A549 (cell line): Measurements from ENCODE around the gene TRMT1. TPM values are rescaled to one million over a fixed set of nuclear protein-coding genes. Genes with fewer than 3 reads are reported as not detected.

Source experiments
- ATAC-seq, 2 experiments: fragments of 200-7000 bp in 1 of 2; fragments of >200 bp in 1 of 2; cut with Nextera tagmentation in 1 of 2; cut with Tn5 transposase in 1 of 2; 3 replicates each; pipeline versions ENCODE4 v1.8.0 to v1.9.1; 2018 to 2020; ENCODE audit warnings: mild to moderate bottlenecking in 1 of 2, moderate library complexity in 1 of 2
- CTCF ChIA-PET: fragments of 300-600 bp; sonication (Branson Sonifier 250); formaldehyde crosslinking; extraction: SDS; loops from one replicate; lab custom pipeline; 2021; ENCODE audit warnings: antibody characterized with exemption, inconsistent platforms; lab: Yijun Ruan, JAX
- POLR2A ChIA-PET: fragments of 350-600 bp; formaldehyde crosslinking; extraction: SDS; loops from one replicate; lab custom pipeline; 2021; ENCODE audit warnings: antibody characterized with exemption, inconsistent platforms; lab: Yijun Ruan, JAX
- DNase-seq, 2 experiments: peaks; one replicate each; pipeline versions ENCODE4 v3.0.0 to v3.0.0-alpha.2; 2011 to 2016; ENCODE audit warnings: low read depth in 1 of 2, low spot score in 1 of 2
- FAIRE-seq: peaks from 2 replicates; lab custom pipeline; 2011; peaks lifted over from hg19 to GRCh38; lab: Jason Lieb, UNC
- H3K27ac ChIP-seq, 2 experiments: fragments of >200 bp; sonication (Bioruptor Twin); formaldehyde crosslinking; 3 replicates each; pipeline ENCODE4 v1.5.1; 2016 to 2017
- H3K4me1 ChIP-seq: fragments of >200 bp; sonication (Bioruptor Twin); formaldehyde crosslinking; 3 replicates; pipeline ENCODE4 v1.6.1; 2016
- H3K4me2 ChIP-seq: fragments of >200 bp; sonication (Bioruptor Twin); formaldehyde crosslinking; 3 replicates; pipeline ENCODE4 v1.6.1; 2016
- H3K4me3 ChIP-seq: fragments of >200 bp; sonication (Bioruptor Twin); formaldehyde crosslinking; 3 replicates; pipeline ENCODE4 v1.5.1; 2016
- H3K9me3 ChIP-seq: fragments of >200 bp; sonication (Bioruptor Twin); formaldehyde crosslinking; 3 replicates; pipeline ENCODE4 v1.6.1; 2016
- BCL3 ChIP-seq: fragments of >200 bp; sonication (Bioruptor Twin); formaldehyde crosslinking; IDR thresholded peaks from 3 replicates; pipeline ENCODE4 v1.6.1; 2016
- CBX2 ChIP-seq: fragments of 200-600 bp; sonication (generic); IDR thresholded peaks from 2 replicates; pipeline ENCODE4 v1.6.1; 2016; ENCODE audit warnings: low read depth, mild to moderate bottlenecking, borderline replicate concordance
- CBX8 ChIP-seq: fragments of 200-600 bp; sonication (generic); IDR thresholded peaks from 2 replicates; pipeline ENCODE4 v1.6.1; 2016
- CTCF ChIP-seq: fragments of >200 bp; sonication (Bioruptor Twin); formaldehyde crosslinking; IDR thresholded peaks from 3 replicates; pipeline ENCODE4 v1.5.1; 2016
- ESRRA ChIP-seq: fragments of 150-350 bp; IDR thresholded peaks from 2 replicates; pipeline ENCODE4 v1.6.1; 2014; ENCODE audit warnings: mild to moderate bottlenecking, low read length, borderline replicate concordance
- FOXS1 ChIP-seq: fragments of 250-450 bp; sonication (Bioruptor Pico); IDR thresholded peaks from 2 replicates; pipeline ENCODE4 v1.5.0; 2020; ENCODE audit warnings: mild to moderate bottlenecking, moderate library complexity
- HDAC2 ChIP-seq: fragments of 200-600 bp; sonication (generic); IDR thresholded peaks from 2 replicates; pipeline ENCODE4 v1.6.1; 2016
- HEYL ChIP-seq: fragments of 250-450 bp; sonication (Bioruptor Pico); IDR thresholded peaks from 2 replicates; pipeline ENCODE4 v1.8.0; 2021; ENCODE audit warnings: mild to moderate bottlenecking, moderate library complexity
- HMGXB4 ChIP-seq: fragments of 250-450 bp; sonication (Bioruptor Pico); IDR thresholded peaks from 2 replicates; pipeline ENCODE4 v1.5.0; 2021; ENCODE audit warnings: mild to moderate bottlenecking, moderate library complexity, borderline replicate concordance
- JUNB ChIP-seq: fragments of >200 bp; sonication (Bioruptor Twin); formaldehyde crosslinking; IDR thresholded peaks from 2 replicates; pipeline ENCODE4 v1.6.1; 2016
- MAFK ChIP-seq: fragments of 450-650 bp; IDR thresholded peaks from 2 replicates; pipeline ENCODE4 v1.6.1; 2014; ENCODE audit not compliant: partially characterized antibody
- MAX ChIP-seq: IDR thresholded peaks from 2 replicates; pipeline ENCODE4 v1.6.1; 2012
- NFE2L2 ChIP-seq: fragments of 150-350 bp; conservative IDR thresholded peaks from 2 replicates; pipeline ENCODE4 v1.6.1; 2014; ENCODE audit warnings: low read length
- NPAS2 ChIP-seq: fragments of 250-450 bp; sonication (Bioruptor Pico); IDR thresholded peaks from 2 replicates; pipeline ENCODE4 v1.8.0; 2022; ENCODE audit warnings: mild to moderate bottlenecking, moderate library complexity, borderline replicate concordance
- RAD21 ChIP-seq, 2 experiments: fragments of >200 bp in 1 of 2; sonication (Bioruptor Twin) in 1 of 2; formaldehyde crosslinking in 1 of 2; IDR thresholded peaks in 1 of 2; conservative IDR thresholded peaks in 1 of 2; 2 replicates in 1 of 2; 3 replicates in 1 of 2; pipeline ENCODE4 v1.6.1; 2012 to 2018; ENCODE audit warnings: inconsistent platforms in 1 of 2
- RNF2 ChIP-seq: fragments of 200-600 bp; sonication (generic); IDR thresholded peaks from 2 replicates; pipeline ENCODE4 v1.6.1; 2016; ENCODE audit warnings: low read depth, mild to moderate bottlenecking, antibody characterized with exemption, moderate library complexity, borderline replicate concordance
- SMC3 ChIP-seq: fragments of >200 bp; sonication (Bioruptor Twin); formaldehyde crosslinking; IDR thresholded peaks from 3 replicates; pipeline ENCODE4 v1.6.1; 2018; ENCODE audit warnings: inconsistent platforms
- TFCP2L1 ChIP-seq: fragments of 250-450 bp; sonication (Bioruptor Pico); IDR thresholded peaks from 2 replicates; pipeline ENCODE4 v1.5.0; 2021; ENCODE audit warnings: mild to moderate bottlenecking
- ZC3H11A ChIP-seq: fragments of 450-650 bp; IDR thresholded peaks from 2 replicates; pipeline ENCODE4 v1.6.1; 2014; ENCODE audit warnings: antibody characterized with exemption, mild to moderate bottlenecking
- ZFP36 ChIP-seq: fragments of 450-650 bp; IDR thresholded peaks from 2 replicates; pipeline ENCODE4 v1.6.1; 2014; ENCODE audit warnings: borderline replicate concordance; ENCODE audit not compliant: partially characterized antibody
- WGBS: methylation state at CpG from one replicate; pipeline ENCODE4 v1.1.6; 2017; ENCODE audit errors: missing lambda C conversion rate; 5-methylcytosine and 5-hydroxymethylcytosine counted together
- polyA plus RNA-seq, 4 experiments: library from polyadenylated mRNA; depleted of rRNA in 3 of 4; stranded (reverse); fragments of >200 nt; fragmentation: RNase III in 1 of 4; extraction: RNeasy Plus Mini Kit Qiagen cat#74134 plus additional on column Dnase treatment in 1 of 4; gene quantifications; 2 replicates in 3 of 4; 3 replicates in 1 of 4; pipeline ENCODE4 v1.2.3, GENCODE V29; 2011 to 2017
- TF ChIP-seq, protein P1 (sequence below): fragments of 450-650 bp; IDR thresholded peaks from 2 replicates; pipeline ENCODE4 v1.6.1; 2014; ENCODE audit warnings: antibody characterized with exemption

TRMT1 gene
- polyA plus RNA-seq, 2 of the 4 experiments (the other 2 are of a cell fraction) = 18.2 to 29.8 TPM

DNA sequence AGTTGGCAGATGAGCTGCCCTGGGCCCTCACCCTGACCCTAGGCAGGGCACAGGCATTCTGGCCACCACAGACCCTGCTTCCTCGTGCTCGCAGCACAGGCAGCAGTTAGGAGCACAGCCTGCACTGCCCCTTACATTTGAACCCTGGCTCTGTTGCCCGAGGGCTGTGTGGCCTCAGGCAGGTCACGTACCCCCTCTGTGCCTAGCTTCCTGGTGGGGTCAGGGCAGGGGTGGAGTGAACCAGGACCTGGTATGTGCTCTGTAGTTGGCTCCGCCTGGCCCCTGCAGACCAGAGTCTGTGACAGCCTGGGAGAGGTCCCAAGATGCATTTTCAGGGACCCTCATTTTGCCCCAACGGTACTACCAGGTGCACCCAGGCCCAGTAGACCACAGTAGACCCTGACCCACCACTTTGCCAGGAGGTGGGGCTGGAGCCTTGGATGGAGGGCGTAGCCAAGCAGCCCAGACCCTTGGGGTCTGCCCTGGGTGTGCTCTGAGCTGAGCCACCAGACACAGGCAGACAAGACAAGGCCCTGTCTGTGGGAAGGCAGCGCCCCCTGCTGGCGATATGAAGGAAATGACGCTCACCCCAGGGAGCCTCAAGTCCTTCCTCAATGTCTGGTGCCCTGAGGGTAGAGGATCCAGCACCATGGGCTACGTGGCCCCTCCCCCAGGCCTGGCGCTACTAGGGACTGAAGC lies 23.0 kb downstream of the TRMT1 start:
- ATAC-seq = peak; percentile 72 to 87
- Histone ChIP-seq H3K4me2 (peak overlapping the region; percentile 36; the same call in 2 of the 3 replicates), H3K4me1 (peaks cover 57% of the 10 kb centered on the region), H3K4me3 (no peak overlapping the region), H3K27ac (peak overlapping the region in 1 of 2 experiments; percentile 79; a peak in 3 of 6 replicates), H3K9me3 (no peaks in the 10 kb centered on the region)
- peak; percentile 76 to 86 for DNase-seq
- CTCF ChIA-PET = interaction anchor here (0.6 to 9.1 kb wide), 49 partner anchors 10 to 328 kb away, joined by 3 to 309 read pairs (median 5); partner anchors contain the start of genes DAND5, IER2, NACC1 and STX10
- POLR2A ChIA-PET = interaction anchor here (0.5 to 0.7 kb wide), 2 partner anchors 32 to 111 kb away, joined by 3 to 9 read pairs; no protein-coding TSS in a partner anchor
- 21% methylated on average over 4 of the region's 12 CpGs for WGBS
- TF ChIP-seq SMC3 (peak; percentile 84), CTCF (peak; percentile 81), RAD21 (conservative IDR thresholded peaks at IDR 0.05 in 1 of 2, IDR thresholded peaks at IDR 0.05 in 1 of 2) (peak; percentile 89 to 94), NPAS2 (CRISPR knock-in tag) (no peak), ZFP36 (no peak)
- FAIRE-seq = no peak

- DNase-seq (no peak), FAIRE-seq (no peak), ATAC-seq (no peak)
- POLR2A ChIA-PET = interaction anchor here (1.6 kb wide), 1 partner anchor 31 kb away, joined by 9 read pairs; no protein-coding TSS in a partner anchor
- Histone ChIP-seq H3K27ac (peak overlapping the region in 1 of 2 experiments; percentile 79; a peak in 3 of 6 replicates), H3K4me2 (no peak overlapping the region), H3K9me3 (no peaks in the 10 kb centered on the region), H3K4me3 (no peak overlapping the region), H3K4me1 (peaks cover 57% of the 10 kb centered on the region)
- 77% methylated on average over 8 of the region's 14 CpGs for WGBS
- CTCF ChIA-PET = interaction anchor here (0.9 to 9.1 kb wide), 18 partner anchors 9 to 126 kb away, joined by 3 to 309 read pairs (median 16); partner anchors contain the start of genes DAND5 and NACC1
- TF ChIP-seq ZC3H11A (no peak), JUNB (no peak), TFCP2L1 (no peak), HDAC2 (no peak), HEYL (no peak), RNF2 (no peak), BCL3 (no peak), NFE2L2 (no peak), FOXS1 (CRISPR knock-in tag) (no peak), ESRRA (no peak), CBX8 (no peak), MAX (no peak), MAFK (no peak), HMGXB4 (no peak), CBX2 (no peak)
- TF ChIP-seq, protein P1, sequence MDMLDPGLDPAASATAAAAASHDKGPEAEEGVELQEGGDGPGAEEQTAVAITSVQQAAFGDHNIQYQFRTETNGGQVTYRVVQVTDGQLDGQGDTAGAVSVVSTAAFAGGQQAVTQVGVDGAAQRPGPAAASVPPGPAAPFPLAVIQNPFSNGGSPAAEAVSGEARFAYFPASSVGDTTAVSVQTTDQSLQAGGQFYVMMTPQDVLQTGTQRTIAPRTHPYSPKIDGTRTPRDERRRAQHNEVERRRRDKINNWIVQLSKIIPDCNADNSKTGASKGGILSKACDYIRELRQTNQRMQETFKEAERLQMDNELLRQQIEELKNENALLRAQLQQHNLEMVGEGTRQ = no peak
Measured at GRCh38 chr19:13092606-13093235, 23.8 kb downstream of the TRMT1 start.
